AG10803 (cell line): ENCODE data around the gene PCID2.

Experiments
- DNase-seq: peaks from one replicate; pipeline ENCODE4 v3.0.0; 2010; ENCODE audit warnings: low read depth
- H3K4me3 ChIP-seq: 2 replicates; pipeline ENCODE4 v1.5.1; 2011; ENCODE audit warnings: mild to moderate bottlenecking, low read length, control low read depth
- TF ChIP-seq, protein P1 (sequence below): conservative IDR thresholded peaks from 2 replicates; pipeline ENCODE4 v1.5.1; 2011; ENCODE audit warnings: mild to moderate bottlenecking, low read length, control low read depth, inconsistent platforms

Gene PCID2

DNA sequence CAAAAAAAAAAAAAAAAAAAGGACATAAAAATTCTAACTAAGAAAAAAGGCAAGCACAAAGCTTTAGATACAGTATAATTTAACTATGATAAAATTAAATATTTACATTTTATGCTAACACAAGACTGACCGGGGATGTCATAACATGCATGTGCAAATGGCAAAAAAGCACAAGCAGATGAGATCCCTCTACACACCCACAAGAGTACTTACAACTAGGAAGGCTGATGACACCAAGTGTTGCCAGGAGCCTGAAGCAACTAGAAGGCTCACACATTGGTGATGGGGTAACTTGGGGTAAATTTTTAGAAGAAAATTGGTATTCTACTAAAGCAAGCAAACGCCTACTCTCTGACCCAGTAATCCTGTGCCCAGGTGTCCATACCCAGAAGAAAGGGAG, 6.7 kb downstream of the PCID2 start:
- TF ChIP-seq, protein P1, sequence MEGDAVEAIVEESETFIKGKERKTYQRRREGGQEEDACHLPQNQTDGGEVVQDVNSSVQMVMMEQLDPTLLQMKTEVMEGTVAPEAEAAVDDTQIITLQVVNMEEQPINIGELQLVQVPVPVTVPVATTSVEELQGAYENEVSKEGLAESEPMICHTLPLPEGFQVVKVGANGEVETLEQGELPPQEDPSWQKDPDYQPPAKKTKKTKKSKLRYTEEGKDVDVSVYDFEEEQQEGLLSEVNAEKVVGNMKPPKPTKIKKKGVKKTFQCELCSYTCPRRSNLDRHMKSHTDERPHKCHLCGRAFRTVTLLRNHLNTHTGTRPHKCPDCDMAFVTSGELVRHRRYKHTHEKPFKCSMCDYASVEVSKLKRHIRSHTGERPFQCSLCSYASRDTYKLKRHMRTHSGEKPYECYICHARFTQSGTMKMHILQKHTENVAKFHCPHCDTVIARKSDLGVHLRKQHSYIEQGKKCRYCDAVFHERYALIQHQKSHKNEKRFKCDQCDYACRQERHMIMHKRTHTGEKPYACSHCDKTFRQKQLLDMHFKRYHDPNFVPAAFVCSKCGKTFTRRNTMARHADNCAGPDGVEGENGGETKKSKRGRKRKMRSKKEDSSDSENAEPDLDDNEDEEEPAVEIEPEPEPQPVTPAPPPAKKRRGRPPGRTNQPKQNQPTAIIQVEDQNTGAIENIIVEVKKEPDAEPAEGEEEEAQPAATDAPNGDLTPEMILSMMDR, result no peak
- DNase-seq, result no peak
- H3K4me3 ChIP-seq, result no peak overlapping the region

GRCh38 chr13:113196970-113197737, 11.3 kb downstream of the PCID2 start:
- TF ChIP-seq, protein P1, result no peak
- H3K4me3 ChIP-seq, result no peak overlapping the region
- no peak for DNase-seq

GRCh38 chr13:113195360-113195759, 13.1 kb downstream of the PCID2 start:
- TF ChIP-seq, protein P1, result no peak
- no peak for DNase-seq
- no peak overlapping the region for H3K4me3 ChIP-seq

DNA sequence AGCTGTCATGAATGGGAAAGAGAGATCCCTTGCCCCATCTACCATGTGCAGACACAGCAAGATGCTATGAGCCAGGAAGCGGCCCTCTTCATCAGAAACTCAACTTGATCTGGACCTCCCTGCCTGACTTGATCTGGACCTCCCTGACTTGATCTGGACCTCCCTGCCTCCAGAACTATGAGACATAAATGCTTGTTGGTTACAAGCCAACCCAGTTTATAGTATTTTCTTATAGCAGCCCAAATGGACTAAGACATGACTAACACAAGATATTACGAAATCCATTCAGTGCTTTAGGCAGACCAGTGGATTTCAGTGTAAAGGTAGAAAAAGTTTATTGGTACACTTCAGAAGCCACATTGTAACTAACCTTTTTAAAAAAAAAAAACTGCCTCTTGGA, 15.6 kb downstream of the PCID2 start:
- TF ChIP-seq, protein P1, result no peak
- DNase-seq, result peak; percentile 77
- no peak overlapping the region for H3K4me3 ChIP-seq

- TF ChIP-seq, protein P1, result no peak
- no peak for DNase-seq
- H3K4me3 ChIP-seq, result no peak overlapping the region
Measured at GRCh38 chr13:113192279-113192678, 16.2 kb downstream of the PCID2 start.

DNA sequence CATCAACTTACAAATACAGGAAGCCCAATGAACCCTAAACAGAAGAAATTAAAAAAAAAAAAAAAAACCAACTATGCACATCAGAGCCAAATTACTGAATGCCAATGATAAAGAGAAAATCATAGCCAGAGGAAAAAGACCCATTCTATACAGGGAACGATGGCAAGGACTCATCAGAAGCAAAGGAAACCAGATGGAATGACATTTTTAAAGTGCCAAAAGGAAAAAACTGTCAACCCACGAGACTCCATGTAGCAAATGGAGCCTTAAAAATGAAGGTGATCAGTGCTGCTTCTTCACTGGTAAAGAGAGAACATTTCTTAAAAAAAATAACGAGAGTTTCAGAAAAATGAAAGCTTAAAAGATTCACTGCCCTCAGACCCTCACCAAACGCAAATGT, 18.3 kb downstream of the PCID2 start:
- no peak for DNase-seq
- TF ChIP-seq, protein P1, result no peak
- H3K4me3 ChIP-seq, result no peak overlapping the region
